Liver (tissue), 9 donors: Measurements from ENCODE around the gene CPZ. TPM values are rescaled to one million over a fixed set of nuclear protein-coding genes. Genes with fewer than 3 reads are reported as not detected.
"Not testable (repeated sequence)": the region's sequence is repeated elsewhere in the genome, so short reads cannot be mapped to it uniquely, and the experiment has no call there.

Source experiments
- DNase-seq: peaks from one replicate; pipeline ENCODE4 v3.0.0-alpha.2; 2017; ENCODE audit warnings: low spot score
- H3K27ac ChIP-seq, 2 donors: one replicate each; pipeline ENCODE4 v1.7.0; 2013; ENCODE audit warnings: inconsistent platforms in 2 of 2, low read length in 2 of 2, control low read depth in 1 of 2, low read depth in 1 of 2, mild to moderate bottlenecking in 1 of 2
- H3K27me3 ChIP-seq, 4 donors: one replicate each; pipeline versions ENCODE4 v1.6.1 to v1.7.0; 2013; ENCODE audit warnings: low read length in 3 of 4, inconsistent platforms in 1 of 4, mild to moderate bottlenecking in 1 of 4, moderate library complexity in 1 of 4; ENCODE audit not compliant: control insufficient read depth in 4 of 4, insufficient read depth in 4 of 4
- H3K36me3 ChIP-seq, 4 donors: one replicate each; pipeline versions ENCODE4 v1.6.1 to v1.7.0; 2013; ENCODE audit warnings: low read length in 3 of 4, mild to moderate bottlenecking in 3 of 4, low read depth in 1 of 4, moderate library complexity in 1 of 4; ENCODE audit not compliant: control insufficient read depth in 4 of 4, insufficient read depth in 3 of 4
- H3K4me1 ChIP-seq, 4 donors: one replicate each; pipeline versions ENCODE4 v1.6.1 to v1.7.0; 2013; ENCODE audit warnings: low read length in 3 of 4, mild to moderate bottlenecking in 3 of 4, moderate library complexity in 1 of 4; ENCODE audit not compliant: control insufficient read depth in 4 of 4, insufficient read depth in 4 of 4
- H3K4me3 ChIP-seq, 3 donors: one replicate each; pipeline versions ENCODE4 v1.6.1 to v1.7.0; 2013; ENCODE audit warnings: low read length in 3 of 3, control low read depth in 1 of 3, low read depth in 1 of 3, mild to moderate bottlenecking in 1 of 3
- H3K9ac ChIP-seq, 2 donors: one replicate each; pipeline ENCODE4 v1.7.0; 2013; ENCODE audit warnings: low read length in 2 of 2, mild to moderate bottlenecking in 2 of 2, moderate library complexity in 2 of 2, control low read depth in 1 of 2, low read depth in 1 of 2
- H3K9me3 ChIP-seq, 4 donors: one replicate each; pipeline versions ENCODE4 v1.6.1 to v1.7.0; 2013; ENCODE audit warnings: low read length in 3 of 4; ENCODE audit not compliant: control insufficient read depth in 4 of 4
- ATF3 ChIP-seq: IDR thresholded peaks from 2 replicates; pipeline ENCODE4 v1.6.1; 2016; ENCODE audit warnings: antibody characterized with exemption
- EGR1 ChIP-seq, 2 donors: IDR thresholded peaks; 2 replicates each; pipeline ENCODE4 v1.6.1; 2016 to 2018; ENCODE audit warnings: antibody characterized with exemption in 2 of 2, low read depth in 2 of 2
- FOXA1 ChIP-seq: IDR thresholded peaks from 2 replicates; pipeline ENCODE4 v1.6.1; 2016; ENCODE audit warnings: antibody characterized with exemption
- FOXA2 ChIP-seq: IDR thresholded peaks from 2 replicates; pipeline ENCODE4 v1.6.1; 2016; ENCODE audit warnings: antibody characterized with exemption
- GABPA ChIP-seq, 2 donors: IDR thresholded peaks in 1 of 2; conservative IDR thresholded peaks in 1 of 2; 2 replicates each; pipeline ENCODE4 v1.6.1; 2016; ENCODE audit warnings: antibody characterized with exemption in 2 of 2, mild to moderate bottlenecking in 1 of 2, moderate library complexity in 1 of 2
- HNF4A ChIP-seq, 2 donors: conservative IDR thresholded peaks; 2 replicates each; pipeline ENCODE4 v1.6.1; 2016; ENCODE audit warnings: antibody characterized with exemption in 2 of 2, mild to moderate bottlenecking in 2 of 2
- HNF4G ChIP-seq: IDR thresholded peaks from 2 replicates; pipeline ENCODE4 v1.6.1; 2016; ENCODE audit warnings: antibody characterized with exemption
- JUND ChIP-seq, 2 donors: IDR thresholded peaks; 2 replicates each; pipeline ENCODE4 v1.6.1; 2016; ENCODE audit warnings: antibody characterized with exemption in 2 of 2
- MAX ChIP-seq: IDR thresholded peaks from 2 replicates; pipeline ENCODE4 v1.6.1; 2016; ENCODE audit warnings: antibody characterized with exemption
- NR2F2 ChIP-seq: IDR thresholded peaks from 2 replicates; pipeline ENCODE4 v1.6.1; 2016; ENCODE audit warnings: antibody characterized with exemption
- RAD21 ChIP-seq, 2 donors: IDR thresholded peaks; 2 replicates each; pipeline ENCODE4 v1.6.1; 2016; ENCODE audit warnings: antibody characterized with exemption in 2 of 2, mild to moderate bottlenecking in 2 of 2
- REST ChIP-seq: IDR thresholded peaks from 2 replicates; pipeline ENCODE4 v1.6.1; 2016; ENCODE audit warnings: antibody characterized with exemption, mild to moderate bottlenecking
- RXRA ChIP-seq, 2 donors: IDR thresholded peaks; 2 replicates each; pipeline ENCODE4 v1.6.1; 2017 to 2018; ENCODE audit warnings: antibody characterized with exemption in 2 of 2, mild to moderate bottlenecking in 1 of 2
- SP1 ChIP-seq: IDR thresholded peaks from 2 replicates; pipeline ENCODE4 v1.6.1; 2018; ENCODE audit warnings: antibody characterized with exemption, mild to moderate bottlenecking
- TAF1 ChIP-seq: conservative IDR thresholded peaks from 2 replicates; pipeline ENCODE4 v1.6.1; 2016; ENCODE audit warnings: antibody characterized with exemption, mild to moderate bottlenecking
- YY1 ChIP-seq: IDR thresholded peaks from 2 replicates; pipeline ENCODE4 v1.6.1; 2016; ENCODE audit warnings: antibody characterized with exemption, mild to moderate bottlenecking
- ZBTB33 ChIP-seq: IDR thresholded peaks from 2 replicates; pipeline ENCODE4 v1.6.1; 2016; ENCODE audit warnings: antibody characterized with exemption
- whole genome bisulfite sequencing: extraction: QIAGEN DNeasy Blood & Tissue Kit; methylation state at CpG from one replicate; pipeline ENCODE4 v1.1.7; 2013; 5-methylcytosine and 5-hydroxymethylcytosine counted together
- polyA plus RNA-seq, 2 donors: library from polyadenylated mRNA; stranded (reverse) in 1 of 2; unstranded in 1 of 2; fragments of 200-250 nt in 1 of 2; fragments of >200 nt in 1 of 2; fragmentation: Nextera tagmentation in 1 of 2; extraction: Ambion mirVana in 1 of 2; gene quantifications; one replicate each; pipeline versions ENCODE4 v1.2.1 to v1.2.3, GENCODE V29; 2013 to 2015
- total RNA-seq, 2 donors: library from RNA; depleted of rRNA; stranded (reverse); fragments of >200 nt; gene quantifications; one replicate each; pipeline ENCODE4 v1.2.3, GENCODE V29; 2014
- donor health status: healthy.
- donor health status: healthy.
- donor health status: healthy.
- donor health status: healthy.
- donor health status: healthy.

Gene CPZ
- total and polyA plus RNA-seq, 4 donors, result 0.51 to 1.8 (median 1.4) TPM

- TF ChIP-seq ATF3, result no peak
- no peak for TF ChIP-seq EGR1 (IDR thresholded peaks at IDR 0.05; ENCODE audit: low read depth in 2 of 2)
- no peak for TF ChIP-seq RXRA (IDR thresholded peaks at IDR 0.05)
- TF ChIP-seq HNF4A (conservative IDR thresholded peaks at IDR 0.05), result no peak
- TF ChIP-seq FOXA2, result no peak
- TF ChIP-seq TAF1, result no peak
These were observed 60.9 kb downstream of the CPZ start (continued) for GRCh38 chr4:8653326-8654000.

- 85% methylated on average over 5 of the region's 5 CpGs for WGBS
- H3K4me3 ChIP-seq, H3K27me3 ChIP-seq, DNase-seq, H3K36me3 ChIP-seq, H3K9ac ChIP-seq, H3K27ac ChIP-seq, H3K4me1 ChIP-seq, H3K9me3 ChIP-seq: not testable (repeated sequence)
These were observed 61.6 kb downstream of the CPZ start for GRCh38 chr4:8654139-8654538.

- Histone ChIP-seq H3K9me3 (peaks cover 0 to 2% (median 0%) of the 10 kb centered on the region in 4 donors), H3K9ac (no peak overlapping the region), H3K4me1 (no peaks in the 10 kb centered on the region), H3K4me3 (no peak overlapping the region), H3K36me3 (no peaks in the 10 kb centered on the region), H3K27me3 (peaks cover 0 to 2% (median 0%) of the 10 kb centered on the region in 4 donors), H3K27ac (no peak overlapping the region)
- TF ChIP-seq SP1 (no peak), EGR1 (IDR thresholded peaks at IDR 0.05; ENCODE audit: low read depth in 2 of 2) (no peak), RXRA (IDR thresholded peaks at IDR 0.05) (no peak)
- no peak for DNase-seq
- 85% methylated on average over 25 of the region's 25 CpGs for WGBS
These were observed 63.0 kb downstream of the CPZ start for GRCh38 chr4:8655411-8656184.

GRCh38 chr4:8656185-8656517 is 63.6 kb downstream of the CPZ start:
- no peaks in the 10 kb centered on the region for H3K36me3 ChIP-seq
- peaks cover 0 to 2% (median 0%) of the 10 kb centered on the region in 4 donors for H3K9me3 ChIP-seq
- peaks cover 0 to 2% (median 0%) of the 10 kb centered on the region in 4 donors for H3K27me3 ChIP-seq
- no peaks in the 10 kb centered on the region for H3K4me1 ChIP-seq
- TF ChIP-seq GABPA (IDR thresholded peaks at IDR 0.05 in 1 of 2, conservative IDR thresholded peaks at IDR 0.05 in 1 of 2) (no peak), HNF4A (conservative IDR thresholded peaks at IDR 0.05) (no peak), JUND (IDR thresholded peaks at IDR 0.05) (no peak), ZBTB33 (no peak), EGR1 (IDR thresholded peaks at IDR 0.05; ENCODE audit: low read depth in 2 of 2) (no peak), FOXA2 (no peak), MAX (no peak), TAF1 (no peak), YY1 (no peak), HNF4G (no peak), SP1 (no peak), RXRA (IDR thresholded peaks at IDR 0.05) (no peak), NR2F2 (no peak), REST (no peak), FOXA1 (no peak), RAD21 (IDR thresholded peaks at IDR 0.05) (no peak), ATF3 (no peak)
- H3K4me3 ChIP-seq, result no peak overlapping the region
- WGBS, result 83% methylated on average over 11 of the region's 11 CpGs
- H3K9ac ChIP-seq, result no peak overlapping the region
- no peak overlapping the region for H3K27ac ChIP-seq
- DNase-seq, result no peak
